Stimulated activated naive B cell treated with anti-CD40 and anti-IgM and Interleukin-4, amounts not matched to agents 10 μg/mL and 1 μg/mL and 100 μg/mL, for 72 hours (primary cell): ENCODE results near the gene FGFR3.

Experiments used
- ATAC-seq, 2 donors: fragments of 150-1000 bp; cut with Tn5 transposase; replicated peaks; 2 replicates each; pipeline ENCODE4 v1.10.0; 2021; ENCODE audit warnings: moderate library complexity in 1 of 2
- DNase-seq: peaks from one replicate; pipeline ENCODE4 v3.0.0; 2021
- H3K27ac Mint-ChIP-seq: one replicate; pipeline ENCODE4 v1.8.0; 2022; ENCODE audit warnings: mild to moderate bottlenecking, mixed read lengths
- H3K27me3 Mint-ChIP-seq, 2 donors: one replicate each; pipeline ENCODE4 v1.8.0; 2022; ENCODE audit warnings: mixed read lengths in 2 of 2
- H3K36me3 Mint-ChIP-seq, 2 donors: one replicate each; pipeline ENCODE4 v1.8.0; 2022; ENCODE audit warnings: mixed read lengths in 2 of 2, mild to moderate bottlenecking in 1 of 2
- H3K4me1 Mint-ChIP-seq, 2 donors: one replicate each; pipeline ENCODE4 v1.8.0; 2022; ENCODE audit warnings: mixed read lengths in 2 of 2, mild to moderate bottlenecking in 1 of 2
- H3K4me3 Mint-ChIP-seq, 2 donors: one replicate each; pipeline ENCODE4 v1.8.0; 2022; ENCODE audit warnings: mild to moderate bottlenecking in 2 of 2, mixed read lengths in 2 of 2, moderate library complexity in 1 of 2
- H3K9me3 Mint-ChIP-seq, 2 donors: one replicate each; pipeline ENCODE4 v1.8.0; 2022; ENCODE audit warnings: mixed read lengths in 2 of 2, mild to moderate bottlenecking in 1 of 2

FGFR3 gene

GRCh38 chr4:1770245-1770644, 22.8 kb upstream of the FGFR3 start:
- no peaks in the 10 kb centered on the region for H3K36me3 Mint-ChIP-seq
- DNase-seq (no peak), ATAC-seq (no peak)
- H3K27ac Mint-ChIP-seq = no peak overlapping the region
- peaks cover 26 to 55% of the 10 kb centered on the region in 2 donors for H3K27me3 Mint-ChIP-seq
- H3K9me3 Mint-ChIP-seq = no peaks in the 10 kb centered on the region
- H3K4me3 Mint-ChIP-seq = no peak overlapping the region
- peaks cover 7 to 31% of the 10 kb centered on the region in 2 donors for H3K4me1 Mint-ChIP-seq

DNA sequence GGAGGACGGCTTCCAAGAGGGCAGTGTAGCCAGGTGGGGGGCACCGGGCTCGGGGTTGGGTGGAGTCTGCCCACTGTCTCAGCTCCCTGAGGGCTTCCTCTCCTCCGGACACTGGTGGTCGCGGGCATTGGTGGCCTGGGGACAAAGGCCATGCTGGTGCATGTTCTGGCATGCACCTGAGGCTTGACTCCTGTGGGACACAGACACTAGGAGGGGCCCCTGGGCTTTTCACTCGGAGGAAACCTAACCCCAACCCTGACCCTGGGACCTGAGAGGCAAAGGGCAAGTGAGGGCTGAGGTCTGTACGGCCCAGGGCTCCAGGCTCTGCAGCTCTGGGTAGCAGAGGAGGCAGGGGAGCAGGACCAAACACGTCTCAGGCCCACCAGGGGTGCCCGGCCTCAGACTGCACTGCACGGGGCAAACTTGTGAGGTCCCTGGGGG, 22.3 kb upstream of the FGFR3 start:
- no peak overlapping the region for H3K4me3 Mint-ChIP-seq
- H3K36me3 Mint-ChIP-seq = no peaks in the 10 kb centered on the region
- ATAC-seq = no peak
- H3K27me3 Mint-ChIP-seq = peaks cover 20 to 49% of the 10 kb centered on the region in 2 donors
- DNase-seq = no peak
- no peaks in the 10 kb centered on the region for H3K9me3 Mint-ChIP-seq
- H3K4me1 Mint-ChIP-seq = peaks cover 7 to 30% of the 10 kb centered on the region in 2 donors
- no peak overlapping the region for H3K27ac Mint-ChIP-seq

GRCh38 chr4:1771555-1772305, 21.4 kb upstream of the FGFR3 start:
- no peak for DNase-seq
- H3K36me3 Mint-ChIP-seq = no peaks in the 10 kb centered on the region
- H3K4me1 Mint-ChIP-seq = peaks cover 9 to 36% of the 10 kb centered on the region in 2 donors
- H3K9me3 Mint-ChIP-seq = no peaks in the 10 kb centered on the region
- H3K27ac Mint-ChIP-seq = no peak overlapping the region
- no peak overlapping the region for H3K4me3 Mint-ChIP-seq
- H3K27me3 Mint-ChIP-seq = peaks cover 20 to 53% of the 10 kb centered on the region in 2 donors
- ATAC-seq = no peak

DNA sequence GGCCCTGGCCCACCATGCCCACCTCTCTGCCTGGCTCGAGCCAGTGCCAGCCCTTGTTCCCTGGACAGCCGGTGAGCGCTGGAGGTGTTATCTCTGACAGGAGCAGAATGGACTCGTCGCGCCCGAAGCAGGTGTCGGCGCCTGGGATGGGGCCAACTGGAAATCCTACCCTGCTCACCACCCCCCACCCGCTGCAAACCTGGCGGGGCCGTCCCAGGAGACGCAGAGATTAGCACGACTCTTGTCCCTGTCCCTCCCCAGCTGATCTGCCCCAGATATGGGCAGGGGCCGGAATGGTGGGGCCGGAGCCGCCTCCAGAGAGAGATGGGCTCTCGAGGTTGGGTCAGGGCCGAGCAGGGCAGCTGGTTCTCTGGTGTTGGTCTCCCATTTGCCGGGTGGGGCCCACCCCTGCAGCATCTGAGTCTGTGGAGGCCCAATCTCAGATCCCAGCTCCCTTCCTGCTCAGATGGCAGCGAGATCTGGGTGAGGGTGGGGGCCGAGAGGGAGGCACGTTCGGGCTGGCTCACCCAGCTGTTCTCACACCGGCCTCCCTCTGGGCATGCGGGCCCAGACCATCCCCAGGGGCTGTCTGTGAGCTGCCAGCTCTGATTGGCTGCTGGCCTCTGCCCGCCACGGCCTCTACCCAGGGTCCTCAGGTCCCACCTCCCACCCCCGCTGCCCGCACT, 20.1 kb upstream of the FGFR3 start:
- ATAC-seq (no peak), DNase-seq (no peak)
- no peaks in the 10 kb centered on the region for H3K36me3 Mint-ChIP-seq
- no peak overlapping the region for H3K4me3 Mint-ChIP-seq
- H3K4me1 Mint-ChIP-seq = peaks cover 7 to 32% of the 10 kb centered on the region in 2 donors
- peaks cover 20 to 55% of the 10 kb centered on the region in 2 donors for H3K27me3 Mint-ChIP-seq
- H3K9me3 Mint-ChIP-seq = no peaks in the 10 kb centered on the region
- H3K27ac Mint-ChIP-seq = no peak overlapping the region

GRCh38 chr4:1773754-1774153, 19.3 kb upstream of the FGFR3 start:
- Mint-ChIP-seq H3K27me3 (peaks cover 16 to 47% of the 10 kb centered on the region in 2 donors), H3K27ac (no peak overlapping the region), H3K36me3 (no peaks in the 10 kb centered on the region), H3K4me1 (peaks cover 3 to 25% of the 10 kb centered on the region in 2 donors), H3K9me3 (no peaks in the 10 kb centered on the region), H3K4me3 (no peak overlapping the region)
- ATAC-seq (no peak), DNase-seq (no peak)

GRCh38 chr4:1775731-1776500, 17.2 kb upstream of the FGFR3 start:
- DNase-seq (peak; percentile 29), ATAC-seq (peak; percentile 93 to 97)
- no peaks in the 10 kb centered on the region for H3K36me3 Mint-ChIP-seq
- peaks cover 3 to 24% of the 10 kb centered on the region in 2 donors for H3K4me1 Mint-ChIP-seq
- no peaks in the 10 kb centered on the region for H3K9me3 Mint-ChIP-seq
- H3K4me3 Mint-ChIP-seq = no peak overlapping the region
- H3K27me3 Mint-ChIP-seq = peaks cover 16 to 36% of the 10 kb centered on the region in 2 donors
- H3K27ac Mint-ChIP-seq = no peak overlapping the region

- no peaks in the 10 kb centered on the region for H3K36me3 Mint-ChIP-seq
- no peak overlapping the region for H3K4me3 Mint-ChIP-seq
- H3K4me1 Mint-ChIP-seq = peaks cover 3 to 17% of the 10 kb centered on the region in 2 donors
- no peak overlapping the region for H3K27ac Mint-ChIP-seq
- DNase-seq (no peak), ATAC-seq (no peak)
- no peaks in the 10 kb centered on the region for H3K9me3 Mint-ChIP-seq
- H3K27me3 Mint-ChIP-seq = peaks cover 16 to 30% of the 10 kb centered on the region in 2 donors
Observed at GRCh38 chr4:1776521-1777161, 16.5 kb upstream of the FGFR3 start.

DNA sequence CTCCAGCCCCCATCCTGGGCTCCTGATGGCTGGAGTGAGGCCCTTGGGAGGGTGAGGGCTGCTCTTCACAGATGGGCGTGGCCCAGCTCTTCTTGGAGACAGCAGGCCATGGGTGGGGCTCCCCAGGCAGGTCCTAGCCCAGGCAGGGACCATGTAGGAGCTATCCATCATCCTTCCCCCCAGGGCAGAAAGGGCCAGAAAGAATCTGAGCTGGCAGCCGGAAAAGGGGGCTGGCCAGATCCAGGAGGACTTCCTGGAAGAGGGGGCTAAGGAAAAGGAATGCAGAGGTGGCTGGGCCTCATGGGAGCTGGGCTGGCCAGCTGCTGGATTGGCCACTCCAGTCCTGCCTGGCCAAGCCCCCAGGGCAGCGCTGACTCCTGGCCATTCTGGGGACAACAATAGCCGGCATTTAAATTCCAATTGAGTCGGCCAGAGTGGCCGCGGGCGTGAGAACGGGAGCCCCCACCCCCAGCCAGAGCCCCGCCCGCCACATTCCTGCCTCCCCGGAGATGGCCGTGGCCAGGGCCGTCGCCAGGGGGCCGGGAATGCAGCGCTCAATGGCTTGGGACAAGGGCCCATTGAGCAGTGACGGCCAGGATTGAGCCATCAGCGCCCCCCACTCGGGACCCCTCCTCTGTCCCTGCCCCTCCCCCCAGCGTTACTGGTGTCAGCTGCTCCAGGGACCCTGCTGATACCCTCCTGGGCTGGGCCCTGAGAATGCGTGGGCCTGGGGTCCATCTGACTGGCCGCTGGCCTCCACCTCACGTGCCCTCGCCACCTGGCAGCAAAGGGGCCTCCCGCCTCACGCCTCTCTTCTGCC, 15.1 kb upstream of the FGFR3 start:
- Mint-ChIP-seq H3K4me3 (no peak overlapping the region), H3K4me1 (peaks cover 3 to 13% of the 10 kb centered on the region in 2 donors), H3K36me3 (no peaks in the 10 kb centered on the region), H3K27ac (no peak overlapping the region), H3K27me3 (peaks cover 12 to 24% of the 10 kb centered on the region in 2 donors), H3K9me3 (no peaks in the 10 kb centered on the region)
- no peak for ATAC-seq
- DNase-seq = no peak

DNA sequence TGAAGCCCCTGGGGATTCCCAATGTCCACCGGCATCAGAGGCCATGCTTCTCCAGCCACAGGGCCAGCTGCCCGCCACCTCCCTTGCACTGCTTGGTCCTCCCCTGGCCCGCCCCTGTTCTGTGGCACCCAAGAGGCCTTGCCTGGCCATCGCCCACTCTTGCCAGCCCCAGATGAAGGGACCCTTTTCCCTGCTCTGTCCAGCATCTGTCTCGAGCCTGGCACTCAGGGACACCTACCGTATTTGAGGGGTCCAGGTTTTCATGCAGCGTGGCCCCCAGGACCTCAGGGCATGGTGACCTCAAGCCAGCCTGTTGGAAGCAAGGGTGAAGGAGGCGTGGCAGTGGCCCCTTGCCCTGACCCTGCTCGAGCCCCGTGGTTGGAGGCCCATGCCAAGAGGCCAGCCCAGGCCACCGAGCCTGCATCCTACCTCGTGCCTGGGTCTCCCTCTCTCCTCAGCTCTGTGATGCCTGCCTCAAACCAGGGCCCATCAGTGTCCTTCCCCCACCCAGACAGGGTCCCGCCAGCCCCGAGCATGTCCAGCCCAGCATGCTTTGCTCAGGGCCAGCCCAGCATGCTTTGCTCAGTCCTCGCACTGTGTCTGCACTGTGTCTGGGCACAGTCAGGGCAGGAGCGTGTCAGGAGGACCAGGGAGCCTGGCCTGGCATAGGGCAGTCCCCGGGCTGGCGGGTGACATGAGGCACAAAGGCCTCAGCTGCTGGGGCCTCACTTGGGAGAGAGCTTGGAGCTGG, 14.3 kb upstream of the FGFR3 start:
- Mint-ChIP-seq H3K27ac (no peak overlapping the region), H3K36me3 (no peaks in the 10 kb centered on the region), H3K9me3 (no peaks in the 10 kb centered on the region), H3K4me1 (peaks cover 3 to 13% of the 10 kb centered on the region in 2 donors), H3K27me3 (peaks cover 7 to 26% of the 10 kb centered on the region in 2 donors), H3K4me3 (no peak overlapping the region)
- no peak for DNase-seq
- no peak for ATAC-seq

- no peak overlapping the region for H3K27ac Mint-ChIP-seq
- peaks cover 0 to 17% of the 10 kb centered on the region in 2 donors for H3K27me3 Mint-ChIP-seq
- H3K4me1 Mint-ChIP-seq = peaks cover 3 to 13% of the 10 kb centered on the region in 2 donors
- no peaks in the 10 kb centered on the region for H3K36me3 Mint-ChIP-seq
- DNase-seq (no peak), ATAC-seq (no peak)
- H3K4me3 Mint-ChIP-seq = no peak overlapping the region
- H3K9me3 Mint-ChIP-seq = no peaks in the 10 kb centered on the region
Observed at GRCh38 chr4:1779588-1780382, 13.3 kb upstream of the FGFR3 start.

- H3K4me3 Mint-ChIP-seq = no peak overlapping the region
- no peaks in the 10 kb centered on the region for H3K9me3 Mint-ChIP-seq
- H3K27ac Mint-ChIP-seq = no peak overlapping the region
- H3K36me3 Mint-ChIP-seq = no peaks in the 10 kb centered on the region
- DNase-seq = no peak
- H3K27me3 Mint-ChIP-seq = peaks cover 0 to 17% of the 10 kb centered on the region in 2 donors
- no peak for ATAC-seq
- H3K4me1 Mint-ChIP-seq = peaks cover 3 to 12% of the 10 kb centered on the region in 2 donors
Observed at GRCh38 chr4:1780435-1780834, 12.7 kb upstream of the FGFR3 start.

DNA sequence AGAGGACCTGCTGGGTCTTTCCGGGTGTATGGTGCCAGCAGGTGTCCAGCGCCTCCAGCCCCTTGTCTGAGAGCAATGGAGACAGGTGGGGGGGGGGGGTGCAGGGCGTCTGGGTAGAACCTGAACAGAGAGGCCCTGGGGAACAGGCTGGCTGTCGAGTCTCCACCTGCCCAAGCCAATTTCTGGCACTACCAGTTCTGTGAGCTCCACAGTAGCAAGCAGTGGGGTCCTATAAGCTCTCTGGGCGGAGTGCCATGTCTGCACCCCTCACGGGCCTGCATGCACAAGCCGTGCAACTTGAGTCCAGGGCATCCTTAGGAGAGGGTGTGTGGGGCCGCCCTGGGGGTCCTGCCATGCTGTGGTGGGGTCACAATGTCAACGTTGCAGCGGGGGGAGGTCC, 10.1 kb upstream of the FGFR3 start:
- peak overlapping the region; percentile 56 for H3K27ac Mint-ChIP-seq
- peaks cover 0 to 7% of the 10 kb centered on the region in 2 donors for H3K27me3 Mint-ChIP-seq
- H3K9me3 Mint-ChIP-seq = no peaks in the 10 kb centered on the region
- no peaks in the 10 kb centered on the region for H3K4me1 Mint-ChIP-seq
- H3K4me3 Mint-ChIP-seq = no peak overlapping the region
- no peaks in the 10 kb centered on the region for H3K36me3 Mint-ChIP-seq
- ATAC-seq = no peak
- DNase-seq = no peak
